Kidney (tissue), 14 donors: ENCODE measurements around the gene DNM3. TPM values are rescaled to one million over a fixed set of nuclear protein-coding genes. Genes with fewer than 3 reads are reported as not detected.

ENCODE experiments used
- DNase-seq, 5 donors: peaks; one replicate each; pipeline ENCODE4 v3.0.0-alpha.2; 2013 to 2020
- FAIRE-seq: peaks from 2 replicates; lab custom pipeline; 2012; peaks lifted over from hg19 to GRCh38; lab: Jason Lieb, UNC
- H3K27ac ChIP-seq, 2 donors: one replicate each; pipeline ENCODE4 v1.7.0; 2013; ENCODE audit warnings: low read depth in 2 of 2, low read length in 2 of 2, inconsistent platforms in 1 of 2
- H3K27me3 ChIP-seq: one replicate; pipeline ENCODE4 v1.7.1; 2013; ENCODE audit warnings: low read length, inconsistent platforms; ENCODE audit not compliant: control insufficient read depth, insufficient read depth
- H3K36me3 ChIP-seq, 3 donors: one replicate each; pipeline versions ENCODE4 v1.7.0 to v1.7.1; 2013; ENCODE audit warnings: low read length in 3 of 3, control low read depth in 1 of 3, inconsistent platforms in 1 of 3; ENCODE audit not compliant: insufficient read depth in 3 of 3, control insufficient read depth in 2 of 3
- H3K4me1 ChIP-seq, 3 donors: one replicate each; pipeline versions ENCODE4 v1.7.0 to v1.7.1; 2013; ENCODE audit warnings: low read length in 3 of 3, inconsistent platforms in 1 of 3, low read depth in 1 of 3; ENCODE audit not compliant: control insufficient read depth in 2 of 3, insufficient read depth in 2 of 3
- H3K4me3 ChIP-seq, 3 donors: one replicate each; pipeline versions ENCODE4 v1.7.0 to v1.8.1; 2013; ENCODE audit warnings: low read length in 3 of 3, control low read depth in 1 of 3, inconsistent platforms in 1 of 3
- H3K9ac ChIP-seq, 3 donors: one replicate each; pipeline versions ENCODE4 v1.7.0 to v1.7.1; 2013; ENCODE audit warnings: low read length in 3 of 3, control low read depth in 1 of 3, inconsistent platforms in 1 of 3
- H3K9me3 ChIP-seq, 3 donors: one replicate each; pipeline versions ENCODE4 v1.7.0 to v1.7.1; 2013; ENCODE audit warnings: low read length in 3 of 3, control low read depth in 1 of 3, inconsistent platforms in 1 of 3; ENCODE audit not compliant: control insufficient read depth in 2 of 3, insufficient read depth in 1 of 3
- CTCF ChIP-seq: IDR thresholded peaks from 3 replicates; pipeline ENCODE4 v1.5.1; 2012; ENCODE audit warnings: mild to moderate bottlenecking, moderate library complexity, borderline replicate concordance; ENCODE audit not compliant: insufficient read depth; ENCODE audit errors: extremely low read depth
- intact Hi-C: fragments of 100-400 bp; cut with DNase I; formaldehyde crosslinking; loops from one replicate; pipeline ENCODE4 v1.11.1; 2022
- polyA plus RNA-seq: library from polyadenylated mRNA; stranded (reverse); fragments of 350-450 nt; fragmentation: Illumina TruSeq; extraction: RNeasy Lipid Tissue Mini Kit (QIAGEN cat#74804); gene quantifications from one replicate; pipeline ENCODE4 v1.2.3, GENCODE V29; 2014; ENCODE audit warnings: low read depth, low replicate concordance; ENCODE audit not compliant: insufficient read depth
- total RNA-seq: library from RNA; stranded (reverse); fragmentation: NEBNext Ultra II Directional; extraction: Animal tissue kit (Norgen Biotek cat#: 25700); gene quantifications from one replicate; pipeline ENCODE4 v1.2.1, GENCODE V29; 2021
- donor health status: control.
- donor health status: control.
- donor health status: control.
- donor health status: control.
- donor health status: control.
- donor health status: DM: yes; HTN: yes; CAD: no.
- donor health status: Normal renal cell carcinoma (clear cell type).

Gene DNM3
- total and polyA plus RNA-seq, 2 donors from 2014 or later, result 5.9 to 19.1 TPM

- intact Hi-C loops, result no loop called here
- no peak overlapping the region for H3K27ac ChIP-seq
- H3K4me3 ChIP-seq, result no peak overlapping the region
- FAIRE-seq (no peak), DNase-seq (no peak)
- no peaks in the 10 kb centered on the region for H3K4me1 ChIP-seq
- no peaks in the 10 kb centered on the region for H3K36me3 ChIP-seq
- no peak for TF ChIP-seq CTCF
- H3K27me3 ChIP-seq, result no peaks in the 10 kb centered on the region
- H3K9ac ChIP-seq, result no peak overlapping the region
- no peaks in the 10 kb centered on the region for H3K9me3 ChIP-seq
Observed at GRCh38 chr1:172221436-172221835, 380.1 kb downstream of the DNM3 start.

- Histone ChIP-seq H3K27me3 (no peaks in the 10 kb centered on the region), H3K27ac (no peak overlapping the region), H3K9ac (no peak overlapping the region), H3K4me1 (no peaks in the 10 kb centered on the region), H3K4me3 (no peak overlapping the region), H3K9me3 (no peaks in the 10 kb centered on the region), H3K36me3 (no peaks in the 10 kb centered on the region)
- FAIRE-seq (no peak), DNase-seq (no peak)
- intact Hi-C loops, result no loop called here
- no peak for TF ChIP-seq CTCF
Observed at GRCh38 chr1:172224871-172225270, 383.6 kb downstream of the DNM3 start.

GRCh38 chr1:172229942-172230341 lies 388.6 kb downstream of the DNM3 start:
- Histone ChIP-seq H3K36me3 (no peaks in the 10 kb centered on the region), H3K4me1 (no peaks in the 10 kb centered on the region), H3K27ac (no peak overlapping the region), H3K9ac (no peak overlapping the region), H3K4me3 (no peak overlapping the region), H3K9me3 (no peaks in the 10 kb centered on the region), H3K27me3 (no peaks in the 10 kb centered on the region)
- DNase-seq, result peak in 2 of 5 donors; percentile 30 to 81
- no peak for TF ChIP-seq CTCF
- FAIRE-seq, result no peak
- intact Hi-C loops, result no loop called here

GRCh38 chr1:172230526-172230925 lies 389.2 kb downstream of the DNM3 start:
- no peak overlapping the region for H3K27ac ChIP-seq
- H3K9me3 ChIP-seq, result no peaks in the 10 kb centered on the region
- no peaks in the 10 kb centered on the region for H3K4me1 ChIP-seq
- H3K36me3 ChIP-seq, result no peaks in the 10 kb centered on the region
- no peak overlapping the region for H3K9ac ChIP-seq
- intact Hi-C loops, result no loop called here
- FAIRE-seq, result no peak
- DNase-seq, result no peak
- H3K27me3 ChIP-seq, result no peaks in the 10 kb centered on the region
- no peak overlapping the region for H3K4me3 ChIP-seq
- TF ChIP-seq CTCF, result no peak
